ENCODE results near the gene SCRN1.

GRCh38 chr7:29871787-29872398 lies 117.7 kb downstream of the SCRN1 start:
- TF ChIP-seq POLR2AphosphoS5 (IDR thresholded peaks at IDR 0.05; ENCODE audit: low read depth) (no peak), CTCF (IDR thresholded peaks at IDR 0.05; ENCODE audit: insufficient read depth, low read length) (no peak), REST (IDR thresholded peaks at IDR 0.05; ENCODE audit: insufficient replicate concordance, low read depth) (no peak), GABPA (IDR thresholded peaks at IDR 0.05; ENCODE audit: low read depth) (no peak)
